HepG2 (cell line): Measurements from ENCODE around the gene GBGT1. TPM values are rescaled to one million over a fixed set of nuclear protein-coding genes. Genes with fewer than 3 reads are reported as not detected.

Experiments used
- EHMT2 ChIP-seq: fragments of 200-600 bp; sonication (generic); IDR thresholded peaks from 2 replicates; pipeline ENCODE4 v1.7.0; 2017; ENCODE audit warnings: antibody characterized with exemption, low read depth, low read length, borderline replicate concordance
- HNRNPH1 ChIP-seq: fragments of 200-400 bp; formaldehyde crosslinking; optimal IDR thresholded peaks from 2 replicates; pipeline ENCODE3; 2017; ENCODE audit warnings: mild to moderate bottlenecking, low read depth, low read length
- IRX3 ChIP-seq: sonication (generic); formaldehyde crosslinking; IDR thresholded peaks from 2 replicates; pipeline ENCODE4 v1.8.1; 2023; ENCODE audit warnings: mild to moderate bottlenecking, low read depth, missing genetic modification reagents, borderline replicate concordance
- KAT2B ChIP-seq: fragments of 150-350 bp; IDR thresholded peaks from 2 replicates; pipeline ENCODE4 v1.6.1; 2014; ENCODE audit warnings: low read depth, low read length, borderline replicate concordance
- MIER3 ChIP-seq: IDR thresholded peaks from 2 replicates; pipeline ENCODE4 v1.6.1; 2016; ENCODE audit warnings: missing compliant biosample characterization, borderline replicate concordance
- NKX3-1 ChIP-seq: sonication (generic); formaldehyde crosslinking; IDR thresholded peaks from 2 replicates; pipeline ENCODE4 v1.5.0; 2020; ENCODE audit warnings: missing genetic modification reagents
- RARG ChIP-seq: sonication (generic); formaldehyde crosslinking; IDR thresholded peaks from 2 replicates; pipeline ENCODE4 v1.4.0; 2020; ENCODE audit warnings: low read depth, mild to moderate bottlenecking, missing genetic modification reagents
- ZNF230 ChIP-seq: sonication (generic); formaldehyde crosslinking; IDR thresholded peaks from 2 replicates; pipeline ENCODE4 v1.4.0; 2020; ENCODE audit warnings: mild to moderate bottlenecking, missing genetic modification reagents
- ZNF24 ChIP-seq: fragments of 450-650 bp; IDR thresholded peaks from 2 replicates; pipeline ENCODE4 v1.6.1; 2017; ENCODE audit warnings: antibody characterized with exemption, mild to moderate bottlenecking
- ZNF3 ChIP-seq: IDR thresholded peaks from 2 replicates; pipeline ENCODE4 v1.7.0; 2017; ENCODE audit warnings: inconsistent platforms
- ZNF317 ChIP-seq: sonication (generic); formaldehyde crosslinking; IDR thresholded peaks from 2 replicates; pipeline ENCODE4 v1.5.0; 2020; ENCODE audit warnings: mild to moderate bottlenecking, missing genetic modification reagents
- ZNF383 ChIP-seq: sonication (generic); formaldehyde crosslinking; IDR thresholded peaks from 2 replicates; pipeline ENCODE4 v1.4.0; 2020; ENCODE audit warnings: missing genetic modification reagents, mild to moderate bottlenecking, borderline replicate concordance
- ZNF552 ChIP-seq: sonication (generic); formaldehyde crosslinking; IDR thresholded peaks from 2 replicates; pipeline ENCODE4 v1.9.0; 2022; ENCODE audit warnings: missing genetic modification reagents, mild to moderate bottlenecking, borderline replicate concordance
- ZNF577 ChIP-seq: sonication (generic); formaldehyde crosslinking; IDR thresholded peaks from 2 replicates; pipeline ENCODE4 v1.4.0; 2020; ENCODE audit warnings: mild to moderate bottlenecking, low read depth, missing genetic modification reagents, borderline replicate concordance
- ZNF605 ChIP-seq: sonication (generic); formaldehyde crosslinking; IDR thresholded peaks from 2 replicates; pipeline ENCODE4 v1.8.0; 2022; ENCODE audit warnings: mild to moderate bottlenecking, missing genetic modification reagents
- ZNF776 ChIP-seq: sonication (generic); formaldehyde crosslinking; IDR thresholded peaks from 2 replicates; pipeline ENCODE4 v1.4.0; 2020; ENCODE audit warnings: mild to moderate bottlenecking, missing genetic modification reagents
- ZSCAN9 ChIP-seq: IDR thresholded peaks from 2 replicates; pipeline ENCODE4 v1.6.1; 2016; ENCODE audit warnings: borderline replicate concordance
- polyA plus RNA-seq, 8 experiments: library from polyadenylated mRNA; depleted of rRNA in 3 of 8; stranded (reverse) in 7 of 8; unstranded in 1 of 8; fragments of >200 nt; fragmentation: Illumina TruSeq in 4 of 8; extraction: Trizol in 4 of 8; gene quantifications; 2 replicates each; pipeline versions ENCODE4 v1.2.1 to v1.2.3, GENCODE V29; 2011 to 2016; ENCODE audit warnings: low read depth in 4 of 8, missing spikeins in 1 of 8, mixed read lengths in 1 of 8; ENCODE audit not compliant: insufficient read depth in 1 of 8
- total RNA-seq, 5 experiments: library from RNA; depleted of rRNA; stranded (reverse); fragments of >200 nt; fragmentation: Illumina TruSeq; extraction: Trizol; gene quantifications; 2 replicates each; pipeline ENCODE4 v1.2.3, GENCODE V29; 2016; ENCODE audit warnings: low read depth in 1 of 5
- TF ChIP-seq, protein P1 (sequence below): sonication (generic); formaldehyde crosslinking; IDR thresholded peaks from 2 replicates; pipeline ENCODE4 v1.8.1; 2023; ENCODE audit warnings: mild to moderate bottlenecking, moderate library complexity, missing genetic modification reagents
- TF ChIP-seq, protein P2 (sequence below): sonication (generic); formaldehyde crosslinking; IDR thresholded peaks from 2 replicates; pipeline ENCODE4 v1.5.1; 2020; ENCODE audit warnings: mild to moderate bottlenecking, missing genetic modification reagents, moderate library complexity
- TF ChIP-seq, protein P3 (sequence below): IDR thresholded peaks from 2 replicates; pipeline ENCODE4 v1.6.1; 2016; ENCODE audit warnings: missing biosample characterization, missing genetic modification reagents, low read depth
- TF ChIP-seq, protein P4 (sequence below): sonication (generic); formaldehyde crosslinking; IDR thresholded peaks from 2 replicates; pipeline ENCODE4 v1.4.0; 2020; ENCODE audit warnings: missing genetic modification reagents

GBGT1 gene
- total and polyA plus RNA-seq, 2 of the 13 experiments (the other 11 are each of a cell fraction or from before 2014, with no cell fraction given), result not detected

DNA sequence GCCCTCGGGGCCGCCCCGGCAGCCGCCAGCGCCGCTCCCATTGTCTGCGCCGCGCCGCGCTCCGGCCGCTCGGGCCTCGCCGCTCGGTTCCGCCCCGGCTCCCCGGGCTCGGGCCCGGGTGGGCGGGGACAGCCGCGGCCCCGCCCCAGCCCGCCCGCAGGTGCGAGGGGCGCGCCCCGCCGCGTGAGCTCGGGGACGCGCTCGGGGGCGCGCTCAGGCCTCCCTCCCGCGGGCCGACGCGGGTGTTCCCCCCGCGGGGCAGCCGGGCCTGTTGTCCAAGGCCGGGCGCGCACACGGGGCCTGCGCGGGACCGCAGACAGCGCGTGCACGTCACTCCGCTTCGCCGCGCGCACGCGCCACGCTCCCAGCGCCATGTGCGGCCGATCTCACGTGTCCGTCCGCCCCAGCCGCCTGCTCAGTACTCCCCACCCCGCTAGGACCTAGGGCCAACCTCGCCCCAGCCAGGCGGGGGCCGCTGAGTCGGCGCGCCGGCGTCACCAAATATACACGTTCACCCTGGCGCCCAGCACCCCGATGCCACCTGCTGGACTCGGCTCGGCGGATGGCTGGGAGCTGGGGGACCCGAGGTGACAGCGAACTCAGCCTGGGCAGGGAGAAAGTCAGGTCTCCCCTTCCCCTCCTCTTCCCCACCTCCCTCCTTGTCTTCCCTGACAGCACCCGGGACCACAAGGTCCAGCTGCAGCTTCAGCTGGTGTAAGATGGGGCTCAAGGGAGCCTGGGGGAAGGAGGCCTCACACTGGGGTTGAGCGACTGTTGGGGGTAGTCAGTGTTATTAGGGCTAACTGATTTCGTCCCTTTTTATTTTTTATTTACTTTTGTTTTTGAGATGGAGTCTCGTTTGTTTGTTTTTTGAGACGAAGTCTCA is 14.3 kb downstream of the GBGT1 start (continued):
- TF ChIP-seq, protein P1, sequence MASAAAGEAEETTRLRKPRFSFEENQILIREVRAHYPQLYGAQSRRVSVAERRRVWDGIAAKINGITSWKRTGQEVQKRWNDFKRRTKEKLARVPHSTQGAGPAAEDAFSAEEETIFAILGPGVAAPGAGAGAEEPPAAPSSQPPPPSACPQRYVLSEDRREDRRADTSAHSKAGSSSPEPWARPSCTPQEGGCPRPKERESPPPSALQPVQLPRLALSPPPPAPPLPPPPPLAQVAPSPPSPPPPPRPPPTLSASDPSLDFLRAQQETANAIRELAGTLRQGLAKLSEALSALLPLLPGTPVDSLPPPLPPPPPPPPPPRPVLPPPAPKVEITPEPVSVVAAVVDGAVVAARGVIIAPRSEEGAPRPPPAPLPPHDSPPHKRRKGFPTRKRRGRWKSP, result peak; percentile 64; the same call in 1 of the 2 replicates
- TF ChIP-seq ZNF24 (no peak), ZNF383 (CRISPR knock-in tag) (no peak), KAT2B (no peak), EHMT2 (no peak), NKX3-1 (CRISPR knock-in tag) (peak; percentile 18; the same call in 1 of the 2 replicates), ZNF577 (CRISPR knock-in tag) (no peak), ZNF317 (peak; percentile 53; the same call in 1 of the 2 replicates), HNRNPH1 (no peak), ZNF605 (CRISPR knock-in tag) (peak; percentile 41; the same call in 1 of the 2 replicates), RARG (no peak), ZNF230 (CRISPR knock-in tag) (peak; percentile 41; the same call in 1 of the 2 replicates), ZSCAN9 (CRISPR knock-in tag) (peak; percentile 70), IRX3 (CRISPR knock-in tag) (0 out of 2 replicates have a peak, but pooled peaks have one; percentile 30), ZNF552 (CRISPR knock-in tag) (peak; percentile 81), MIER3 (CRISPR knock-in tag) (0 out of 2 replicates have a peak, but pooled peaks have one; percentile 45), ZNF3 (CRISPR knock-in tag) (no peak), ZNF776 (CRISPR knock-in tag) (peak; percentile 96)
- TF ChIP-seq, protein P2, sequence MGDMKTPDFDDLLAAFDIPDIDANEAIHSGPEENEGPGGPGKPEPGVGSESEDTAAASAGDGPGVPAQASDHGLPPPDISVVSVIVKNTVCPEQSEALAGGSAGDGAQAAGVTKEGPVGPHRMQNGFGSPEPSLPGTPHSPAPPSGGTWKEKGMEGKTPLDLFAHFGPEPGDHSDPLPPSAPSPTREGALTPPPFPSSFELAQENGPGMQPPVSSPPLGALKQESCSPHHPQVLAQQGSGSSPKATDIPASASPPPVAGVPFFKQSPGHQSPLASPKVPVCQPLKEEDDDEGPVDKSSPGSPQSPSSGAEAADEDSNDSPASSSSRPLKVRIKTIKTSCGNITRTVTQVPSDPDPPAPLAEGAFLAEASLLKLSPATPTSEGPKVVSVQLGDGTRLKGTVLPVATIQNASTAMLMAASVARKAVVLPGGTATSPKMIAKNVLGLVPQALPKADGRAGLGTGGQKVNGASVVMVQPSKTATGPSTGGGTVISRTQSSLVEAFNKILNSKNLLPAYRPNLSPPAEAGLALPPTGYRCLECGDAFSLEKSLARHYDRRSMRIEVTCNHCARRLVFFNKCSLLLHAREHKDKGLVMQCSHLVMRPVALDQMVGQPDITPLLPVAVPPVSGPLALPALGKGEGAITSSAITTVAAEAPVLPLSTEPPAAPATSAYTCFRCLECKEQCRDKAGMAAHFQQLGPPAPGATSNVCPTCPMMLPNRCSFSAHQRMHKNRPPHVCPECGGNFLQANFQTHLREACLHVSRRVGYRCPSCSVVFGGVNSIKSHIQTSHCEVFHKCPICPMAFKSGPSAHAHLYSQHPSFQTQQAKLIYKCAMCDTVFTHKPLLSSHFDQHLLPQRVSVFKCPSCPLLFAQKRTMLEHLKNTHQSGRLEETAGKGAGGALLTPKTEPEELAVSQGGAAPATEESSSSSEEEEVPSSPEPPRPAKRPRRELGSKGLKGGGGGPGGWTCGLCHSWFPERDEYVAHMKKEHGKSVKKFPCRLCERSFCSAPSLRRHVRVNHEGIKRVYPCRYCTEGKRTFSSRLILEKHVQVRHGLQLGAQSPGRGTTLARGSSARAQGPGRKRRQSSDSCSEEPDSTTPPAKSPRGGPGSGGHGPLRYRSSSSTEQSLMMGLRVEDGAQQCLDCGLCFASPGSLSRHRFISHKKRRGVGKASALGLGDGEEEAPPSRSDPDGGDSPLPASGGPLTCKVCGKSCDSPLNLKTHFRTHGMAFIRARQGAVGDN (CRISPR knock-in tag), result peak; percentile 93
- TF ChIP-seq, protein P3, sequence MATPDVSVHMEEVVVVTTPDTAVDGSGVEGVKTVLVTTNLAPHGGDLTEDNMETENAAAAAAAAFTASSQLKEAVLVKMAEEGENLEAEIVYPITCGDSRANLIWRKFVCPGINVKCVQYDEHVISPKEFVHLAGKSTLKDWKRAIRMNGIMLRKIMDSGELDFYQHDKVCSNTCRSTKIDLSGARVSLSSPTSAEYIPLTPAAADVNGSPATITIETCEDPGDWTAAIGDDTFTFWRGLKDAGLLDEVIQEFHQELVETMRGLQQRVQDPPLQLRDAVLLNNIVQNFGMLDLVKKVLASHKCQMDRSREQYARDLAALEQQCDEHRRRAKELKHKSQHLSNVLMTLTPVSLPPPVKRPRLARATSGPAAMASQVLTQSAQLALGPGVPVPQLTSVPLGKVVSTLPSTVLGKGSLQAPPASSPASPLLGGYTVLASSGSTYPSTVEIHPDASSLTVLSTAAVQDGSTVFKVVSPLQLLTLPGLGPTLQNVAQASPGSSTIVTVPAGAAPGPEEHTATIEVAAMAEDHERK (CRISPR knock-in tag), result peak; percentile 57; the same call in 1 of the 2 replicates
- TF ChIP-seq, protein P4, sequence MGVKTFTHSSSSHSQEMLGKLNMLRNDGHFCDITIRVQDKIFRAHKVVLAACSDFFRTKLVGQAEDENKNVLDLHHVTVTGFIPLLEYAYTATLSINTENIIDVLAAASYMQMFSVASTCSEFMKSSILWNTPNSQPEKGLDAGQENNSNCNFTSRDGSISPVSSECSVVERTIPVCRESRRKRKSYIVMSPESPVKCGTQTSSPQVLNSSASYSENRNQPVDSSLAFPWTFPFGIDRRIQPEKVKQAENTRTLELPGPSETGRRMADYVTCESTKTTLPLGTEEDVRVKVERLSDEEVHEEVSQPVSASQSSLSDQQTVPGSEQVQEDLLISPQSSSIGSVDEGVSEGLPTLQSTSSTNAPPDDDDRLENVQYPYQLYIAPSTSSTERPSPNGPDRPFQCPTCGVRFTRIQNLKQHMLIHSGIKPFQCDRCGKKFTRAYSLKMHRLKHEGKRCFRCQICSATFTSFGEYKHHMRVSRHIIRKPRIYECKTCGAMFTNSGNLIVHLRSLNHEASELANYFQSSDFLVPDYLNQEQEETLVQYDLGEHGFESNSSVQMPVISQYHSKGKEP (CRISPR knock-in tag), result no peak
